Left lung (tissue), 10 donors: ENCODE results near the gene PTPRA. TPM values are rescaled to one million over a fixed set of nuclear protein-coding genes. Genes with fewer than 3 reads are reported as not detected.

Source experiments
- ATAC-seq: fragments of 200-7000 bp; cut with Tn5 transposase; one replicate; pipeline ENCODE4 v1.9.1; 2020; ENCODE audit warnings: moderate library complexity
- DNase-seq, 4 donors: peaks; one replicate each; pipeline ENCODE4 v3.0.0-alpha.2; 2013 to 2020
- H3K27ac ChIP-seq, 2 donors: fragments of 200-600 bp; sonication (generic) in 1 of 2; one replicate each; pipeline versions ENCODE4 v1.5.0 to v1.8.0; 2020 to 2021
- H3K27me3 ChIP-seq, 2 donors: fragments of 200-600 bp; sonication (generic) in 1 of 2; one replicate each; pipeline versions ENCODE4 v1.5.0 to v1.8.0; 2020 to 2021
- H3K36me3 ChIP-seq, 2 donors: fragments of 200-600 bp; sonication (generic) in 1 of 2; one replicate each; pipeline versions ENCODE4 v1.5.0 to v1.8.0; 2020 to 2021
- H3K4me1 ChIP-seq, 2 donors: fragments of 200-600 bp; one replicate each; pipeline ENCODE4 v1.8.0; 2021
- H3K4me3 ChIP-seq, 2 donors: fragments of 200-600 bp; sonication (generic) in 1 of 2; one replicate each; pipeline versions ENCODE4 v1.5.0 to v1.8.0; 2020 to 2021; ENCODE audit warnings: mild to moderate bottlenecking in 1 of 2
- H3K9me3 ChIP-seq, 2 donors: fragments of 200-600 bp; sonication (generic) in 1 of 2; one replicate each; pipeline versions ENCODE4 v1.5.0 to v1.8.0; 2020 to 2021
- intact Hi-C, 2 donors: fragments of 100-400 bp; cut with DNase I; formaldehyde crosslinking; loops; one replicate each; pipeline versions ENCODE4 v1.11.2 to v1.14.2; 2022
- polyA plus RNA-seq, 6 donors: library from polyadenylated mRNA; unstranded; fragments of 120-200 nt; gene quantifications; one replicate each; pipeline ENCODE4 v1.2.1, GENCODE V29; 2013; ENCODE audit not compliant: insufficient read length in 6 of 6
- total RNA-seq, 2 donors: library from RNA; stranded (reverse); fragmentation: NEBNext Ultra II Directional; extraction: Animal tissue kit (Norgen Biotek cat#: 25700); gene quantifications; one replicate each; pipeline ENCODE4 v1.2.1, GENCODE V29; 2021
- TF ChIP-seq, protein P1 (sequence below), 2 donors: fragments of 200-600 bp; sonication (generic) in 1 of 2; IDR thresholded peaks; one replicate each; pipeline versions ENCODE4 v1.5.0 to v1.8.0; 2021; ENCODE audit warnings: antibody characterized with exemption in 2 of 2
- donor health status: DM: no; HTN: yes; CAD: no.
- donor health status: DM: no; HTN: no; CAD: no.

The PTPRA gene
- total and polyA plus RNA-seq, 8 donors = 51.0 to 88.1 (median 78.6) TPM

DNA sequence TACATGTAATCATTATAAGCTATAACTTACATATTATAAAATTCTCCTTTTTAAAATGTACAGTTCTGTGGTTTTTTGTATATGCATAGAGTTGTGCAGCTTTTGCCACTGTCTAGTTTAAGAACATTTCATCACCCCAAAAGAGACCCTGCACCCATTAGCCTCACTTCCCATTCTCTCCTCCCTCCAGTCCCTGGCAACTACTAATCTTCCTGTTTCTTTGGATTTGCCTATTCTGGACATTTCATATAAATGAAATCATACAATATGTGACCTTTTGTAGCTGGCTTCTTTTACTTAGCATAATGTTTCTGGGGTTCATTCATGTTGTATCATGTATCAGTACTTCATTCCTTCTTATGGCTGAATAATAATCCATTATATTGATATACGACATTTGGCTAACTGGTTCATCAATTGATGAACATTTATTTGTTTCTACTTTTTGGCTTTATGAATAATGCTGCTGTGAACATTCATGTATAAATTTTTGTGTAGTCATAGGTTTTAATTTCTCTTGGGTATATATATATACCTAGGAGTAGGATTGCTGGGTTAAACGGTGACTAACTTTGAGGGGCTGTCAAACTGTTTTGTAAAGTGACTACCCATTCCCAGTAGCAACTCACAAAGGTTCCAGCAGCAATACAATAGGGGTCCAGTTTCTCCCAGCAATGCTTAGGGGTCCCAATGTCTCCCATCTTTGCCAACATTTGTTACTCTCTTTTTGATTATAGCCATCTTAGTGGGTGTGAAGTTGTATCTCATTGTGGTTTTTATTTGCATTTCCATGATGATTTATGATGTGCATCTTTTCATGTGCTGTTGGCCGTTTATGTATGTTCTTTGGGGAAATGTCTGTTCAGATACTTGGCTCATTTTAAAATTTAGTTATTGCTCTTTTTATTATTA is 10.7 kb downstream of the PTPRA start:
- TF ChIP-seq, protein P1, sequence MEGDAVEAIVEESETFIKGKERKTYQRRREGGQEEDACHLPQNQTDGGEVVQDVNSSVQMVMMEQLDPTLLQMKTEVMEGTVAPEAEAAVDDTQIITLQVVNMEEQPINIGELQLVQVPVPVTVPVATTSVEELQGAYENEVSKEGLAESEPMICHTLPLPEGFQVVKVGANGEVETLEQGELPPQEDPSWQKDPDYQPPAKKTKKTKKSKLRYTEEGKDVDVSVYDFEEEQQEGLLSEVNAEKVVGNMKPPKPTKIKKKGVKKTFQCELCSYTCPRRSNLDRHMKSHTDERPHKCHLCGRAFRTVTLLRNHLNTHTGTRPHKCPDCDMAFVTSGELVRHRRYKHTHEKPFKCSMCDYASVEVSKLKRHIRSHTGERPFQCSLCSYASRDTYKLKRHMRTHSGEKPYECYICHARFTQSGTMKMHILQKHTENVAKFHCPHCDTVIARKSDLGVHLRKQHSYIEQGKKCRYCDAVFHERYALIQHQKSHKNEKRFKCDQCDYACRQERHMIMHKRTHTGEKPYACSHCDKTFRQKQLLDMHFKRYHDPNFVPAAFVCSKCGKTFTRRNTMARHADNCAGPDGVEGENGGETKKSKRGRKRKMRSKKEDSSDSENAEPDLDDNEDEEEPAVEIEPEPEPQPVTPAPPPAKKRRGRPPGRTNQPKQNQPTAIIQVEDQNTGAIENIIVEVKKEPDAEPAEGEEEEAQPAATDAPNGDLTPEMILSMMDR (IDR thresholded peaks at IDR 0.05) = no peak
- H3K4me3 ChIP-seq = no peak overlapping the region
- no peak overlapping the region for H3K27ac ChIP-seq
- intact Hi-C loops = no loop called here
- H3K36me3 ChIP-seq = no peaks in the 10 kb centered on the region
- DNase-seq = no peak
- H3K4me1 ChIP-seq = peaks cover 0 to 19% of the 10 kb centered on the region in 2 donors
- no peak for ATAC-seq
- no peaks in the 10 kb centered on the region for H3K27me3 ChIP-seq
- H3K9me3 ChIP-seq = no peaks in the 10 kb centered on the region

GRCh38 chr20:2887715-2888114 is 14.4 kb downstream of the PTPRA start:
- DNase-seq (no peak), ATAC-seq (no peak)
- Histone ChIP-seq H3K27ac (no peak overlapping the region), H3K4me3 (no peak overlapping the region), H3K4me1 (peaks cover 0 to 43% of the 10 kb centered on the region in 2 donors), H3K27me3 (no peaks in the 10 kb centered on the region), H3K36me3 (no peaks in the 10 kb centered on the region), H3K9me3 (no peaks in the 10 kb centered on the region)
- intact Hi-C loops = no loop called here
- TF ChIP-seq, protein P1 (IDR thresholded peaks at IDR 0.05) = no peak

- intact Hi-C loops = no loop called here
- DNase-seq (no peak), ATAC-seq (peak; percentile 15)
- TF ChIP-seq, protein P1 (IDR thresholded peaks at IDR 0.05) = no peak
- H3K27me3 ChIP-seq = no peaks in the 10 kb centered on the region
- no peaks in the 10 kb centered on the region for H3K36me3 ChIP-seq
- H3K4me1 ChIP-seq = peaks cover 0 to 38% of the 10 kb centered on the region in 2 donors
- H3K4me3 ChIP-seq = no peak overlapping the region
- no peak overlapping the region for H3K27ac ChIP-seq
- H3K9me3 ChIP-seq = no peaks in the 10 kb centered on the region
Measured at GRCh38 chr20:2888224-2888955, 15.1 kb downstream of the PTPRA start.

GRCh38 chr20:2889209-2889608 is 15.9 kb downstream of the PTPRA start:
- DNase-seq = no peak
- intact Hi-C loops = no loop called here
- Histone ChIP-seq H3K36me3 (no peaks in the 10 kb centered on the region), H3K9me3 (no peaks in the 10 kb centered on the region), H3K4me1 (peaks cover 0 to 38% of the 10 kb centered on the region in 2 donors), H3K4me3 (no peak overlapping the region), H3K27me3 (no peaks in the 10 kb centered on the region), H3K27ac (no peak overlapping the region)
- peak; percentile 65 for ATAC-seq
- TF ChIP-seq, protein P1 (IDR thresholded peaks at IDR 0.05) = no peak

- DNase-seq (no peak), ATAC-seq (no peak)
- intact Hi-C loops = no loop called here
- Histone ChIP-seq H3K9me3 (peaks cover 0 to under 1% of the 10 kb centered on the region in 2 donors), H3K4me1 (peaks cover 0 to 36% of the 10 kb centered on the region in 2 donors), H3K36me3 (no peaks in the 10 kb centered on the region), H3K27ac (no peak overlapping the region), H3K4me3 (no peak overlapping the region), H3K27me3 (no peaks in the 10 kb centered on the region)
- TF ChIP-seq, protein P1 (IDR thresholded peaks at IDR 0.05) = no peak
Measured at GRCh38 chr20:2889797-2890196, 16.5 kb downstream of the PTPRA start.
